ENCODE results near the gene MCC.

GRCh38 chr5:113128082-113128481 is 360.2 kb downstream of the MCC start:
- TF ChIP-seq CTCF (IDR thresholded peaks at IDR 0.05; ENCODE audit: insufficient read depth, low read depth, low read length) (no peak), EZH2 (IDR thresholded peaks at IDR 0.05; ENCODE audit: insufficient read depth, low read length) (no peak)
